ENCODE results near the gene COL6A3.
"Not testable (repeated sequence)": the region's sequence is repeated elsewhere in the genome, so short reads cannot be mapped to it uniquely, and the experiment has no call there.

COL6A3 gene

DNA sequence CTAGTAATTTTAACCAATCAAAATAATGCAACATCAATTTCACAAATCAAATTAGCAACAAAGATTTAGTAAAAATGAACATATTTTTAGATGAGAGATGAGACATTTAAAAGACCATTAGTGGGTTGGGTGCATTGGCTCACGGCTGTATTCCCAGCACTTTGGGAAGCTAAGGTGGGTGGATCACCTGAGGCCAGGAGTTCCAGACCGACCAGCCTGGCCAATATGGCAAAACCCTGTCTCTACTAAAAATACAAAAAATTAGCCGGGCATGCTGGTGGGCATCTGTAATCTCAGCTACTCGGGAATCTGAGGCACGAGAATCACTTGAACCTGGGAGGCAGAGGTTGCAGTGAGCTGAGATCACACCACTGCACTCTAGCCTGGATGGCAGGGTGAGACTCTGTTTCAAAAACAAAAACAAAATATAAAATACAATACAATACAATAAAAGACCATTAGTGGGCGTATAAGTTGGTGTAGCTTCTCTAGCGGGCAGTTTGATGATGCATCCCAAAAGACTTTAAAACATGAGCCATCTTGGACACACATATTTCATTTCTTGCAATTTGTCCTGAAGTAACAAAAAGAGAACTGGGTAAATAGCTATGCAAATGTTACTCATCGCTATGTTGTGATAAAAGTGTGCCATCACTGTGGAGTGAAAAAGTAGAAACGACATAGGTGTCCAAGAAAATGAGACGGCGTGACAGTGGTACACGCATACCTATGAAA, 101.8 kb downstream of the COL6A3 start:
- DNase-seq = no peak

DNA sequence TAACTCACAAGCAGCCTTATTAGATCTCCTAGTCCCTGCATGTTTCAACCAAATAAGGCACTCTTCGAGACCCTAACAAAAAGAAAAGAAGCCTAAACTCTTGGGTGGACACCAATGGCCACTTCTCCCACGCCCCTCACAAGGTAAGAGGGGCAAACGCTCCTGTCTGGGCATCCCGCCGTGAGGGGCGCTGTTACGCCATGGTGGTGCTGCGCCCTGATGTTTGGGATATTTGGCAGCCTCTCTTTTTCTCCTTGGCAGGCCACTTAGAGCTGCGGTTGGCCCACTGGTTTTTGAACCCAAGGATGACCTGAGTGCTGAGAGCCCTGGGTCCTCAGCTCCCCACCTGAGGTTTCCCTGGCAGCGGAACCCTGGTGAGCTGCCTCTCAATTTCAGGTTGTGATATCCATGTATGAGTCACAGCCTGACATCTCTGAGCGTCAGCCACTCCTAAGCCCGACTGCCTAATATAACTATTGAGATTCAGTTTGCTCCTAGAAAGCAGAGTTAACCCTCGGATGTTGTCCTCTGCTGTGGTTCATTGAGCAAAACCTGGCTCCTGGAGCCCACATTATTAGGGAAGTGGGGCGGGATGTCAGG, 103.3 kb downstream of the COL6A3 start:
- DNase-seq = no peak

DNA sequence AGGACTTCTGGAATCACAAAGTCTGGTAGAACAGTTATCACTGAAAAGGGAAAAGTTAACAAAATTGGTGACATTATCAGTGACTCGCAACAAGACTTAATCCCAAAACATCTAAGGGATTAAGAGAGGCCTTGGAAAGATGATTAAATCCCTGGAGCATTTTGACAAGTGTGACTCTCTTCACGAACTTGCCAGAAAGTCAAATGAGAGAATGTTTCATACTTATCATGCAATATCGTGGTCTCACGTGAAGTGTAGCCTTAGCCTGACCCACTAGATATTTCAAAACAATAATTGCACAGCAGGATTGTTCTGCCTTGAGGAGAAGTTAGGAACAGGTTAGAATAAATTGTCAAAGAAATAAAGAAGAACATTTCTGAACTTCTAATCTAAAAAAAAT, 104.5 kb downstream of the COL6A3 start:
- DNase-seq = no peak

DNA sequence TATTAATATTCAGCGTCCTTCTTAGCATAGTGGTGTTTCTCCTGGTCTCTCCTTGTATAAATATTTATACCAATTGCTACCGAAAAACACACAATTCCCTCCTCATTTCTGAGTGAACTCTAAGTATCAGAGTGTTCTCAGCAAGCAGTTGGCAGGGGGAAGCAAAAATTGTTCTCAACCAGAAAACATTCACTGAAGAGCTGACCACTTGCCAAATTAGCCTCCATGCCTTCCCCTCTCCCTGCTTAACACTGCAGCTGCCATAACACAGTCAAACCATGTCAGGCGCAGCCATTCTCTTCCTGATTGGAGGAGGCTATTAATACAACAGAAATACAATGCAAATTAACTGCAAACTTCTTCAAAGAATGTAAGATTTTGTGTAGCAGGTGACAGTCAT, 105.0 kb downstream of the COL6A3 start:
- DNase-seq = peak; percentile 50

DNA sequence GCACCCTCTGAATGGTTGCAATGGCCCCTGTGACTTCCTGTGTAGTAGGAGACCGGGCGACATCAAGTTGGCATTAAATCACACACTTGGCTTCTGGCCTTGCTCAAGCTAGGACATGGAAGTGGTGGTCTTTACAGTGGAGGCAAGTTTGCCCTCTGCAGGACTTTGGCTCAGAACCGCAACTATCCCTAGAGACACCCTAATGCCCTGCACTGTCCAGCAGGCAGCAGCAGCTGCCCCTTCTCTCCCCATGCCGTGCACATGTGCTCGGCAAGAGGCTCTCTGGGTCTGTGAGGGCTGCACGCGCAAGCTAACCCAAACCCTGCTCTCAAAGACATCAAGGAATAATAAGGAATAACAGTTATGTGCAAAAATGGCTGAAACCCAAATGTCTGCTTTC, 106.5 kb downstream of the COL6A3 start:
- DNase-seq = no peak

DNA sequence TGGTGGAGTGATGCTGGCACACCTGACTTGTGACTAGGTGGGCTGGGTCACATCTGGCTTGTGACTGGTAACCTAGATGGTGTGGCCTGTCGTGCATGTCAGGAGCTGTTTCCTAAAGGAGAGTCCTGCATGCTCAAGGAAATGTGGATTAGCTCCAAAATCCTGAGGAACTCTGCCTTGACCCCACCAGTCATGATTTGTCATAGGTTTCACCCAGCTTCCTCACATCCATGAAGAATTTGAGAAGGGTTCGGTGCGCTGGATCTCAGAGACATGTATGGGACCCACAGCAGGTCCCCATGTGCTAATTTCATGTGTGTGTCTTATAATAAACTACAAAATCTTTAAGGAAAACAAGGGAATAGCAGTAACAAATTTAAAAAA, 107.2 kb downstream of the COL6A3 start:
- DNase-seq = no peak

DNA sequence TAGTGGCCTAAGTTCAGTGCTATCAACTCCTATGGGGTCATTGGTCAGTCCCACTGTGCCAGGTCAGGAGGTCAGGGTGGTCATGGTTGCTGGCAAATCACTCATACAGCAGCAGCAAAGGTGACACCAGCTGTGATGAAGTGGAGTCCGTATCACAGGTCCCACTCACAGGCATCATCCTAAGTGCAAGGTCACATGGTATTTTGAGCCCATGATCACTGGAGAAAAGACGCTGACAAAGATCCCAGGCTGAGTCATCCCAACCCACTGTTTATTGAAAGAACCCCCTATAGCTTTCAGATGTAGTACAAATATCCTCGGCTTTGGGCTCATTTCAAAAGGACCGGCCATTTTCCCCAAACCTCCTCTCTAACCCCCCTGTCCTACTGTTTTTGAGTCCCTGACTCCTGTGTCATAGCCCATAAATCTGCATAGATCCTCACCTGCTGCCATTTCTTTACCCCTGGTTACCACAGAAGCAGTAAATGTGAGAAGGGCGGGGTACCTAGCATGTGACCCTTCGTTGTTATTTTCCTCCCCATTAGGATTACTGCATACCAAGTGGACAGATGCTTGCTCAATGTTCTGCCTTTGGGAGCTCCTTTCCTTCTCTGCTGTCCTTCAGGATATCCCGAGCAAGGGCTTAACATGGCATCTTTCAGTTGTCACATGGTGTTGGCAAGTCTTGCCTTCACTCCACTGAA, 107.7 kb downstream of the COL6A3 start:
- DNase-seq = no peak

DNA sequence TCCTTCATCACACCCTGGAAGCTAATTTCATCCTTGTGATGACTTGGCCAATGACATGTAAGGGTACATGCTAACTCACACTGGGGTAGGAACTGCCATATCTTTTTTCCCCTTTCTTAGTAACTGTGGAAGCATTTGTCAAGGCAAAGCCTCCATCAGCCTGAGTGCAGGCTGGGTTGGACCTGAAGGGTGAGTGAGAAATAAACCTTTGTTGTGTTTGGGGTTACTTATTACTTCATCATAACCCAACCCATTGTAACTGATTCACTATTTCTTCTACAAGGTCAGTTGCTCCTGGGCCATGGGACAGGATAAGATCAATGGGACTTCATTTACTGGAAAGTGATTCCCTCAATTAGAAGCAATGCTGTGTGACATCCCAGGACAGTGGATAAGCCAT, 108.4 kb downstream of the COL6A3 start:
- no peak for DNase-seq

DNA sequence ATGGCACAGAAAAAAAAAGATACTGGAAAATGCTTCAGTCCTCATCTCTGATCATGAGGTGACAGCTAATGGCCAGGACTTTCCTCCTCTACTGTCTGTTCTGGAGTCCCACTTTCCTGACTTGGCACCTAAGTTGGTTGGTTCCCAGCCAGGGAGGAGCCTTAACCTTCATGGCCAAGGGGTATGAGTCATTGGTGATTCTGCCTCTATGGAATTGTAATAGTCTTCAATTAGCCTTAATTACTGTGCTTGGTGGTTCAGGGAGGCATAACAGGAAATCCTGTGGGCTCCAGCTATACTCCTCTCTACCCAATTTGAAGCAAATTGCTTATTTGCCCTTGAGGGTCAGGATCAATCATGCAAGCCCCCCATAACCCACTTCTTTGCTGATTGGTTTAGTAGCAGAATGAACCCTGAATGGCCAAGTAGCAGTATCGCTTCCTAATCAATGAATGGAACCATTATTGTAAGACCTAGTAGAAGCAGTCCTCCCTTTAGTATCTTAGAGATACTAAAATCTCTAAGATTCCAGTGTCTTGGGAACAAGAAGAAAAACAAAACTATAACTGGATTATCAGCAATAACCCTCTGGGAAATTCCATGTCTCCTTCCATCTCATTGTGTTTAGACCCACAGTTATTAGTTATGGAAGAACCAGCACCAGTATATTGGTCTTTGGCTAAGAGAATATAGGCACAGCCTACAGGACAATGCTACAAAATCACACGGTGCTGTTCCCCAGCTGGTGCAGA, 109.0 kb downstream of the COL6A3 start:
- no peak for DNase-seq

DNA sequence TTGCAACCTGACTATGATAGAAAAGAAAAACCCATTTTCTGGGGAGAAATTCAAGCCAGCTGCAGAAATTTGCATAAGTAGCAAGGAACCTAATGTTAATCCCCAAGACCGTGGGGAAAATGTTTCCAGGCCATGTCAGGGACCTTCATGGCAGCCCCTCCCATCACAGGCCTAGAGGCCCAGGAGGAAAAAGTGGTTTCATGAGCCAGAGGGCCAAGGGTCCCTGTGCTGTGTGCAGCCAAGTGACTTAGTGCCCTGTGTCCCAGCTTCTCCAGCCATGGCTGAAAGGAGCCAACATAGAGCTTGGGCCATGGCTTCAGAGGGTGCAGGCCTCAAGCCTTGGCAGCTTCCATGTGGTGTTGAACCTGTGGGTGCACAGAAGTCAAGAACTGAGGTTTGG, 110.7 kb downstream of the COL6A3 start:
- DNase-seq = not testable (repeated sequence)

DNA sequence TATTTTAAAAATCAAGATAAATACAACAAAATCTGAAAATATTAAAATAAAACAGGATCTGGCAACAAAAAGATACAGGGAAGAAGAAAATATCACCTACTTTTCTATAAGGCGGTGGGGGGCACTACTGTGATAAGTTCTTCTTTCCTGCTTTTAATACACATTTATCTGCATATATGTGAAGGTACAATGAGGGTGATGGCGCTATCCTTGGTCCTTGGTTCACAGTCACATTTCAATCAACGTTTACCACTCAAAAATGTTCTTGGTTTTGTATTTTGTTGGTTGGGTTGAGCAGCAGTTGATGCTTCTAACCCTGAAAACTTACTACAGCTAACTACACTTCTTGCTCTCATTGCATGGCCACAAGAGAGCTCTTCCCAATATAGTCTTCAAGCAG, 112.4 kb downstream of the COL6A3 start:
- no peak for DNase-seq

DNA sequence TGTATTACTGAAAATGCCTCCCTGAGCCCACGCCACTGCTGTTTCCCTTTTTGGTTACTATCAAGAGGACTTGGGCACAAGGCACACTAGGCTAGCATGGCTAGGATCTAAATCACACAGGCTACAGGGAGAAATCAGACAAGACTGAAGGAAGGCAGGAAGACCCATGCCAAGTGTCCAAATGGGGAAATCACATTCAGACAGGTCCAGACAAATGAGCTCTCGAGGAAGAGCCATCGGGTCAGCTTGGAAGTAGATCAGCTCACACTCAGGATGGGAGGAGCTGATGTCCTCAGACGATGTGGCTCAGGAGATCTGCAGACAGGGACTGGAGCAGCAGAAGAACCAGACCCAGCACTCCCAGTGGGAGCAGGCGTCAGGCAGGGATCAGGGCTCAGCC, 113.2 kb downstream of the COL6A3 start:
- no peak for DNase-seq

DNA sequence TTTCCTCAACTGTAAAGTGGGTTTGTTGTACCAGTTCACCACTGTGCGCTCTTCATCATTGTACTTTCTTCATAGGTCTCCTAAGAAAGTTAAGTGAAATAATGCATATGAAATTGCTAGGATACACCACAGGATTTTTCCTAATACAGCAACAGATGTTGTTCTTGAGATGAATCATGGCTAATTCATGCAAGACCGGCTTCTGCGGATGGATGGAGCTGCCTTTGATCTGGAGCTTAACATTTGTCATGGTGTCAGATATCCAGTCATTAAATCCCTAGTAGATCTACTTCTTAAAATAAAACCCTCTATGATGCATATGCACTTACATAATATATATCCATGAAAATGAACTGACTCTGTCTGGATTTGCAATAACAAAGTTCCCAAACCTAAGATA, 114.1 kb downstream of the COL6A3 start:
- no peak for DNase-seq

DNA sequence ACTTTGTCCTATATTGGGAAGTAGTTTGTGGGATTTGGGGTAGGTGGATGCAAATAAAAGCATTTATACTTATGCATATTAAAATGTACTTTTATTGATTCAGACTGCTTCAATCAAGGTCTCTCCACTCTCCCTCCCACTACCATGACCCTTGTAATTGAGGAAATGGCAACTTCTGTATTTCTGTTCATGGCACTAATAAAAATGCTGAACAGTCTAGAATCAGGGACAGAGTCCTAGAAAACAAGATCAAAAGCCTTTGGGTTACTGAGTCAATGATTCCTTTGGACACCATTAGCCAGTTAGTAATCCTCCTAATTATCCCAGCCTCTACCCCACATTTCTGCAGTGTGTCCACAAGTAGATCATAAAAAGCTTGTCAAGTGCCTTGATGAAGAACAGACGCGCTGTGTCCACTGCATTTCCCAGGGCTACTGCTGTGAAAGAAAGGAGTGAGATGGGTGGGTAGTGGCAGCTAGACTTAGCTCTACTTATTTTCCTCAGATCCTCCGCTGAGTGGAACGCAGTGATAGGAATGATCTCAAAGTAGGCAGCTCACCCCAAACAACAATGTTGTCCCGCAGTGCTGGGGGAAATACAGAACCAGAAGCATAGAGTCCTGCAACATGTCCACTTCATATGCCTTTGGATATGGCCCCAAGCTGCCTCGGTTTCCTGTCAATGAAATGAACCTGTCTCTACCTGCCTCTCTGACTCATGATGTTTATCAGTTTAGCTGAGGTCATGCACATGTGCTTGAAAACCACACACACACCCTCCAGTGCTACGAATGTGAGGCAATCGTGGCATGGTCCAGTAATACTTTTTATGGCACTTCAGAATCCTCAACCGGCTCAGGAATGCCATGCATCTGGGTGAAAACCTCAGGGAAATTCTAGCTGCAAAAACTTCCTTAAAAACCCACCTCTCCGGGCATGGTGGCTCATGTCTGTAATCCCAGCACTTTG, 115.5 kb downstream of the COL6A3 start:
- DNase-seq = no peak

DNA sequence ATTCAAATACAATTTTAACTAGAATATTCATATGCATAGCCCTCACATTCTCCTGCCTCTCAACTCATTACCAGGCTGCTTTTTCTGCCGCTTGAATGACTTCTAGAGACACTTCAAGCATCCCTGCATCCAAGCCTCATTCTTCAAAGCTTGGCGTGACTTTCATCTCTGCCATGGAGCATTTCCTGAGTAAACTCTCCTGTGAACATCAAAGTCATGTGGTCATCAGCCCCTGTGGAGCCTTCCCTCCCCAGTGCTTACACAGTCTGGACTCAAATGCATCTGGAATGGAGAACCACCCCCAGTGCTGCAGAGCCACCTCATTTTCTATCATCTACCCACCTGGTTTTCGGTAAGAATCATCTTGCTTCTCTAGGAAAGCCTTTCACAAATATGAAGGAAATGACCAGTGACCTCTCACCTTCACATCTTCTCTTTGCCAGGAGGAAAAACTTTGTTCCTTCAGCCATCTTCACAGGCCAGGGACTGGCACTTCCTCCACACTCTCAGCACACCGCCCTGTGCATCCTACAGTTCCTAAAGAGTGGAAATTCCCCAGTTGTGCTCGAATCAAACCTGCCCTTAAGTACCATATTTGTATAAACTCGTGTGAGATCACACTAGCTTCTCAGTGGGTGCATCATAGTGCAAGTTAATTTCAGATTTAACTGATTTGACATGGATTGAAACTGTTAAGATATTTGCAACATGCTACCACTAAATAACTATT, 116.4 kb downstream of the COL6A3 start:
- no peak for DNase-seq

DNA sequence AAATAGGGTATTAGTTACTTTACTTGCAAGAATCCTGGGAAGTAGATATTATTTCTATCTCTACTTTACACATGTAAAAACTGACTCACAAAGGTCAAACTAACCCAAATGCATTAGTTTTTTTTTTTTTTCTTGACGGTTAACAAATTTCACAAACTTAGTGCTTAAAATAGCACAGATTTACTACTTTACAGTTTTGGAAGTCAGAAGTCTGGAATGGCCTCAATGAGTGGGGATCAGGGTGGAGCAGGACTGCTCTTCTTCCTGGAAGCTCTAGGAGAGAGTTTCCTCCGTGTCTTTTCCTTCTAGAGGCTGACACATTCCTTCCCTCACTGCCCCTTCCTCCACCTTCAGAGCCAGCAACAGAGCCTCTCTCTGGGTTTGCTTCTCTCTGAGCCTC, 117.2 kb downstream of the COL6A3 start:
- no peak for DNase-seq

DNA sequence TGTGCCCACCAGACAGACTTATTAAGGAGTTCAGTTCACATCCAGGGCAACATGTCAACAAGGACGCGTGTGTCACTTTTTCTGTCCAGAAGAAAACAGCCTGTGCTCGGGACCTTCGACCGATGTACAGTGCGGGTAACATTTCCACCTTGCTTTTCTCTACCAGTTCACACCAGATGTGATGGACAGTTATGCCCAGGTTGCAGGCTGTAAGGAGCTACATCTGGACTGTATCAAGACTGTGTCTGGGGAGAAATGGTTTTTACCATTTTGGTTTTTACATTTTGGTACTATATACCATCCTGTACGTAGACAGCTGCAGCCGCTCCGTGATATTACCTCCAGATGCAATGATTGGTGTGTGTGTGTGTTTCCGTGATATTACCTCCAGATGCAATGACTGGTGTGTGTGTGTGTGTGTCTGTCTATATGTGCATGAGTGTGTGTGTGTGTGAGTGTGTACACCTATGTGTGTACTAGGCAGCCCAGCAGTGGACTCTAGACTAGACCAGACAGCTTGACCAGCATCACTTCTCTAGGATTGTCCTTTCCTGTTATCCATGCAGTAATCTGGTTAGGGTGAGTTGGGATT, 118.0 kb downstream of the COL6A3 start:
- no peak for DNase-seq

DNA sequence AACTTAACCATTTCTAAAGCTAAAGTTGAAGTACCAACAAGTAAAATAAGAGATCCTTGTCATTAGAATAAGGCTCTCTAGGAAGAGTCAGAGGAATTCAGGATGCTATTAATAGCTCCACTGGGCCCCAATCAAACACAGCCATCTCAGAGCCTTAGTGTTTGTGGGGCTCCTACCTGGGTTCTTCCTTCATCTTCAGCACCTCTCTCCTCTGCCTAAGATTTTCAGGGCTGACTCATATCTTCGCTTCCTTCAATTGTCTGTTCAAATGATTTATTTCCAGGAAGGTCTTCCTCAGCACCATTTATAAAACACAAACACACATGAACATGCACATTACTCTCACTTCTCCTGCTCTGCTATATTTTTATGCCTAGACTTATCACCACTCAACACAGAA, 119.5 kb downstream of the COL6A3 start:
- no peak for DNase-seq

DNA sequence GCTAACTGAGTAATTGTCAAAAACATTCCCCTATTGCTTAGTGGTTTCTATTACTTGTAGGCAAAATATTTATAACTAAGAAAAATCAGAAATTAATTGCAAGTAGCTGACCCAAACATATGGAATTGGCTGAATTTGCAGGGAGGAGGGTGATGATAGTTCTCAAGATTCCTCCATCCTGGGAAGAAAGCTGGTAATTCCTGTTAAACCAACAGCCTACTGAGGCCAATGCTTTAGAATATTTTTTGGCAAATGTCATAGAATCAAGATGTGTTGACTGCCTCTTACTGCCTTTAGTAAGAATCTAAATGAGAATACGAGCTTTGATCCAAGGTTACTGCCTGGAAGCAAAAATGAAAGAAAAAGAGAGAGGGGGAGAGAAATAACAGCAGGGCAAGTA, 120.0 kb downstream of the COL6A3 start:
- no peak for DNase-seq

DNA sequence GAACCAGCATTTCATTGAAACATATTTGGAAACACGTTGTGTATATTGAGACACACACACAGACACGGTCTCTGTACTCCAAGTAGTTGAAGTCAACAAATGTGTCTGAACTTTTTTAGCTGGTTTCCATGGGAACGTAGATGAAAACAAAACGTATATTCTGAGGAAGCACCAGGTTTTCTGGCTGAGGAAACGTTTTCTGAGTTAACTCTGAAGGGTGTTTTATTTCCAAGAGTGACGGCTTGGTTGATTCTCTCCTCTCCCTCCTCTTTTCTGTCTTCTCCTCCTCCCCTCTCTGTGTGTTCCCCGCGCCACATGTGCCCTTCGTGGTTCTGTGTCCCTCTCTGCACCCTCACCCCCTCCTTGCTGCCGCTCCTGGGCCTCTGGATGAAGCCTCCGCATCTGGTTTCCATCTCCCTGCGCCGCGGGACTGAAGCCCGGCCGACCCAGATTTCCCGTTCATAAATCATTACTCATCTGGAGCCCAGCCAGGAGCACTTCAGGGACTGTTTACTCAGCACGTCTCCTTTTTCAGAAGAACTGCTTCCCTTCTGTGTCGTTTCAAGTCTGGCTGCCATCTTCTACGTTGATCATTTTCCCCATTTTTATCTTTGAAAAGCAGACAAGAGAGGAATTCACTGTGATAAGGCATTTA, 122.7 kb downstream of the COL6A3 start:
- DNase-seq = peak; percentile 10

DNA sequence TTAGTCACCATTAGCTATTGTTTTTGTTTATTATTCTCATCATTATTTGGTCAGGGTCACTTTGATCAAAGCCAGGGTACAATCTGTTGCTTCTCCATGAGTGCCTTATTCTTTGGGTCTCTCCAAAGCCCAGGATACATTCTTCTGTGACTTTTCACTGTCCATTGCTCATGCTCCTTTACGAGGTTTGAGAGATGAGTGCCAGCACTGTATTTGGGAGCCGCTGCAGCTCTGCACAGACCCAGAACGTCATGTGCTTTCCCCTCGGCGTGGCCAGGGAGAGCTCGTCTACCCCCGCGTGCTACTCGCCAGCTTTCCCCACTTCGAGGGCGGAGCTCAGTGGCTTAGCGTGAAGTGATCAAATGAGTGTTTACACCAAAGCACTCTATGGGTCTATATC, 123.7 kb downstream of the COL6A3 start:
- DNase-seq = no peak
